GM12878 (cell line): Measurements from ENCODE around the gene INPP5D. TPM values are rescaled to one million over a fixed set of nuclear protein-coding genes. Genes with fewer than 3 reads are reported as not detected.
A peak's percentile ranks its signal among the peaks of the same experiment; 100 is the strongest.

Experiments used
- BCLAF1 ChIP-seq: fragments of 450-650 bp; IDR thresholded peaks from 2 replicates; pipeline ENCODE4 v1.6.1; 2017; ENCODE audit warnings: antibody characterized with exemption, mild to moderate bottlenecking, moderate library complexity
- BRCA1 ChIP-seq: IDR thresholded peaks from 2 replicates; pipeline ENCODE4 v1.6.1; 2011; ENCODE audit warnings: low read depth, low read length, improper control_type of control experiment
- CBX3 ChIP-seq: fragments of 200-600 bp; sonication (generic); IDR thresholded peaks from 2 replicates; pipeline ENCODE4 v1.6.1; 2016; ENCODE audit warnings: low read depth, borderline replicate concordance
- CHD2 ChIP-seq: IDR thresholded peaks from 2 replicates; pipeline ENCODE4 v1.6.1; 2011; ENCODE audit warnings: low read depth, low read length, improper control_type of control experiment, borderline replicate concordance
- CREM ChIP-seq: IDR thresholded peaks from 2 replicates; pipeline ENCODE4 v1.6.1; 2014; ENCODE audit warnings: antibody characterized with exemption, low read depth
- DPF2 ChIP-seq: fragments of 450-650 bp; IDR thresholded peaks from 2 replicates; pipeline ENCODE4 v1.6.1; 2017; ENCODE audit warnings: mild to moderate bottlenecking
- EED ChIP-seq: sonication (generic); IDR thresholded peaks from 2 replicates; pipeline ENCODE4 v1.6.1; 2016; ENCODE audit warnings: antibody characterized with exemption, low read depth
- FOXK2 ChIP-seq: fragments of 450-650 bp; IDR thresholded peaks from 2 replicates; pipeline ENCODE4 v1.6.1; 2017; ENCODE audit warnings: mild to moderate bottlenecking, moderate library complexity
- GATAD2B ChIP-seq: fragments of 450-650 bp; conservative IDR thresholded peaks from 2 replicates; pipeline ENCODE4 v1.6.1; 2017; ENCODE audit warnings: low read depth, mild to moderate bottlenecking, moderate library complexity
- IKZF1 ChIP-seq: fragments of 450-650 bp; conservative IDR thresholded peaks from 2 replicates; pipeline ENCODE4 v1.6.1; 2017; ENCODE audit warnings: antibody characterized with exemption, mild to moderate bottlenecking
- IKZF2 ChIP-seq, 2 experiments: fragments of 450-650 bp; IDR thresholded peaks; 2 replicates each; pipeline ENCODE4 v1.6.1; 2017; ENCODE audit warnings: mild to moderate bottlenecking in 2 of 2, moderate library complexity in 2 of 2
- KLF5 ChIP-seq: fragments of 450-650 bp; IDR thresholded peaks from 2 replicates; pipeline ENCODE4 v1.6.1; 2014; ENCODE audit warnings: mild to moderate bottlenecking; ENCODE audit not compliant: partially characterized antibody
- MAX ChIP-seq: IDR thresholded peaks from 2 replicates; pipeline ENCODE4 v1.6.1; 2012; ENCODE audit warnings: low read depth, low read length, improper control_type of control experiment
- SIN3A ChIP-seq: IDR thresholded peaks from 2 replicates; pipeline ENCODE4 v1.6.1; 2012; ENCODE audit warnings: low read depth, low read length, improper control_type of control experiment
- SMAD5 ChIP-seq: IDR thresholded peaks from 2 replicates; pipeline ENCODE4 v1.6.1; 2016; ENCODE audit warnings: antibody characterized with exemption, low read depth
- STAT3 ChIP-seq: IDR thresholded peaks from 2 replicates; pipeline ENCODE4 v1.6.1; 2011; ENCODE audit warnings: low read depth, low read length, improper control_type of control experiment
- TAF1 ChIP-seq: IDR thresholded peaks from 2 replicates; pipeline ENCODE4 v1.6.1; 2011; ENCODE audit warnings: mild to moderate bottlenecking, low read depth, low read length, borderline replicate concordance
- polyA plus RNA-seq, 11 experiments: library from polyadenylated mRNA; depleted of rRNA in 4 of 11; unstranded in 6 of 11; stranded (reverse) in 5 of 11; fragments of >200 nt; fragmentation: Nextera tagmentation in 4 of 11; fragmentation: Illumina TruSeq in 1 of 11; extraction: Ambion mirVana in 4 of 11; extraction: Trizol in 1 of 11; gene quantifications; 1 replicate in 1 of 11; 2 replicates in 10 of 11; pipeline versions ENCODE4 v1.2.1 to v1.2.3, GENCODE V29; 2011 to 2016; ENCODE audit warnings: inconsistent platforms in 2 of 11, missing spikeins in 2 of 11, low read depth in 1 of 11
- total RNA-seq, 4 experiments: library from RNA; depleted of rRNA in 3 of 4; stranded (reverse); fragments of >200 nt in 3 of 4; fragmentation: Illumina TruSeq in 1 of 4; extraction: Trizol in 1 of 4; gene quantifications; 2 replicates each; pipeline versions ENCODE4 v1.2.1 to v1.2.3, GENCODE V29; 2013 to 2021
- TF ChIP-seq, protein P1 (sequence below): fragments of 450-650 bp; conservative IDR thresholded peaks from 2 replicates; pipeline ENCODE4 v1.6.1; 2017; ENCODE audit warnings: mild to moderate bottlenecking, moderate library complexity
- TF ChIP-seq, protein P2 (sequence below): IDR thresholded peaks from 2 replicates; pipeline ENCODE4 v1.6.1; 2011; ENCODE audit warnings: mild to moderate bottlenecking, low read depth, low read length, moderate library complexity; ENCODE audit not compliant: insufficient replicate concordance
- TF ChIP-seq, protein P3 (sequence below): IDR thresholded peaks from 2 replicates; pipeline ENCODE4 v1.6.1; 2011; ENCODE audit warnings: low read depth, low read length, improper control_type of control experiment, borderline replicate concordance

INPP5D gene
- total and polyA plus RNA-seq, 10 of the 15 experiments (the other 5 are each of a cell fraction or from before 2014, with no cell fraction given), result 11.8 to 139 (median 88.8) TPM

DNA sequence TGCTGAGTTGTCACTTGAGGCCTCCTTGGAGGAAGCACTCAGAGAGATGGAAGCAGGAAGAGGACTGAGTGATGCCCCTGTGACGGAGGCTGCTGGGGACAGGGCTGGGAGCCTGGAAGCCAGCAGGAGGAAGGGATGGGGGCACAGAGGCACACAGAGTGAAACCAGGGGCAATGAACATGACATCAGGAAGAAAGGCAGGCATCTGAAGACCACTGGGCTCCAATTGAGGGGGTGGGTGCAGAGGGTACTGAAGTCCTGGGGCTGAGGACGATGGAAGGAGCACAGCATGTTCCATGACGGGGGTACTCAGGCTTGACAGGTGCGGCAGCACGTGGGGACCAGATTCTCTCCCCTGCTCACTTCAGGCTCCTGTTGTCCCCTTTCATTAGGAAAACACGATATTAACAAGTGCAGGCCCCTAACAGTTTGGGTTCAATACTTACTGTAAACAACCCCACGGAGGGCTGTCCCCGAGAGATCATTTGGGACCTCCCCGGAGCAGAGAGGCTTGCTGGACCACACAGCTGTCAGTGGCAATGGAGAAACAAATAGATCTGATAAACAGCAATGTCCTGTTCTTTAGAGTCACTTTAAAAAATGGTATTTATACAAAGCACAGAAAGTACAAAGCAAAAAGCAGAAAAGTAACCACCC, 8.7 kb downstream of the INPP5D start (continued):
- TF ChIP-seq STAT3, result no peak
- no peak for TF ChIP-seq CREM
- TF ChIP-seq FOXK2, result no peak; the same call in 1 of the 2 replicates
- no peak for TF ChIP-seq GATAD2B
- TF ChIP-seq CBX3, result no peak
- TF ChIP-seq BCLAF1, result no peak
- peak; percentile 57; the same call in 1 of the 2 replicates for TF ChIP-seq DPF2
- peak; percentile 32; the same call in 1 of the 2 replicates for TF ChIP-seq MAX
- peak; percentile 58 for TF ChIP-seq IKZF1
- 0 out of 2 replicates have a peak, but pooled peaks have one; percentile 23 for TF ChIP-seq EED
- no peak for TF ChIP-seq CHD2
- TF ChIP-seq SIN3A, result no peak
- TF ChIP-seq SMAD5, result no peak
- no peak for TF ChIP-seq KLF5
- TF ChIP-seq BRCA1, result no peak
- TF ChIP-seq, protein P1, sequence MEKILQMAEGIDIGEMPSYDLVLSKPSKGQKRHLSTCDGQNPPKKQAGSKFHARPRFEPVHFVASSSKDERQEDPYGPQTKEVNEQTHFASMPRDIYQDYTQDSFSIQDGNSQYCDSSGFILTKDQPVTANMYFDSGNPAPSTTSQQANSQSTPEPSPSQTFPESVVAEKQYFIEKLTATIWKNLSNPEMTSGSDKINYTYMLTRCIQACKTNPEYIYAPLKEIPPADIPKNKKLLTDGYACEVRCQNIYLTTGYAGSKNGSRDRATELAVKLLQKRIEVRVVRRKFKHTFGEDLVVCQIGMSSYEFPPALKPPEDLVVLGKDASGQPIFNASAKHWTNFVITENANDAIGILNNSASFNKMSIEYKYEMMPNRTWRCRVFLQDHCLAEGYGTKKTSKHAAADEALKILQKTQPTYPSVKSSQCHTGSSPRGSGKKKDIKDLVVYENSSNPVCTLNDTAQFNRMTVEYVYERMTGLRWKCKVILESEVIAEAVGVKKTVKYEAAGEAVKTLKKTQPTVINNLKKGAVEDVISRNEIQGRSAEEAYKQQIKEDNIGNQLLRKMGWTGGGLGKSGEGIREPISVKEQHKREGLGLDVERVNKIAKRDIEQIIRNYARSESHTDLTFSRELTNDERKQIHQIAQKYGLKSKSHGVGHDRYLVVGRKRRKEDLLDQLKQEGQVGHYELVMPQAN, result peak; percentile 48; the same call in 1 of the 2 replicates
- TF ChIP-seq TAF1, result no peak
- TF ChIP-seq, protein P2, sequence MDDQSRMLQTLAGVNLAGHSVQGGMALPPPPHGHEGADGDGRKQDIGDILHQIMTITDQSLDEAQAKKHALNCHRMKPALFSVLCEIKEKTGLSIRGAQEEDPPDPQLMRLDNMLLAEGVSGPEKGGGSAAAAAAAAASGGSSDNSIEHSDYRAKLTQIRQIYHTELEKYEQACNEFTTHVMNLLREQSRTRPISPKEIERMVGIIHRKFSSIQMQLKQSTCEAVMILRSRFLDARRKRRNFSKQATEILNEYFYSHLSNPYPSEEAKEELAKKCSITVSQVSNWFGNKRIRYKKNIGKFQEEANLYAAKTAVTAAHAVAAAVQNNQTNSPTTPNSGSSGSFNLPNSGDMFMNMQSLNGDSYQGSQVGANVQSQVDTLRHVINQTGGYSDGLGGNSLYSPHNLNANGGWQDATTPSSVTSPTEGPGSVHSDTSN, result no peak
- TF ChIP-seq IKZF2 (IDR thresholded peaks at IDR 0.05), result peak; percentile 18 to 62; a peak in 1 of 4 replicates
- TF ChIP-seq, protein P3, sequence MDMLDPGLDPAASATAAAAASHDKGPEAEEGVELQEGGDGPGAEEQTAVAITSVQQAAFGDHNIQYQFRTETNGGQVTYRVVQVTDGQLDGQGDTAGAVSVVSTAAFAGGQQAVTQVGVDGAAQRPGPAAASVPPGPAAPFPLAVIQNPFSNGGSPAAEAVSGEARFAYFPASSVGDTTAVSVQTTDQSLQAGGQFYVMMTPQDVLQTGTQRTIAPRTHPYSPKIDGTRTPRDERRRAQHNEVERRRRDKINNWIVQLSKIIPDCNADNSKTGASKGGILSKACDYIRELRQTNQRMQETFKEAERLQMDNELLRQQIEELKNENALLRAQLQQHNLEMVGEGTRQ, result no peak
